ENCODE data around the gene C1orf105.
A peak's percentile ranks its signal among the peaks of the same experiment; 100 is the strongest.
"Not testable (repeated sequence)": the region's sequence is repeated elsewhere in the genome, so short reads cannot be mapped to it uniquely, and the experiment has no call there.

The C1orf105 gene

DNA sequence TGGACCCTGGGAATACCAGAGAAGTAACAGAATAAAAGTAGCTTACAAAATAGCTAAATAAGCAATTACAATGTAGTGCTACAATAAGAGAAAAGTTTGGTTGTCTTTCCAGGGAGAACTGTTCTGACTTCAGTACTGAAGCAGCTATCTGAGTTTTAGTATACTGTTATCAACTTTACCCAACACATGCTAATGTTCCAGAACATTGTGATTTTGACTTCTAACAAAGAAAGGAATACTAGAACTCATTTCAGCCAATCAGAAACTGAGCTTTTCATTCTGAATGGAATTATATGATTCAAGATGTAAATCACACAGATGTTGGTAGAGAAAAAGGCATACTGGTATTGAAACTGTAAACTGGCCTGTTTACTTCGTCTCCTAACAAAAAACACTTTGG is at the start of gene C1orf105:
C1orf105 (plus strand) TSS at position 301 of the 400 bp plus-strand sequence. CDS start 201 bp downstream, outside the sequence.
- no peak for DNase-seq (ENCODE audit: low spot score)

- DNase-seq (ENCODE audit: low spot score) = not testable (repeated sequence)
These were observed 48.8 kb upstream of the C1orf105 start for GRCh38 chr1:172371646-172372045.

- DNase-seq (ENCODE audit: low spot score) = no peak
These were observed 46.6 kb upstream of the C1orf105 start for GRCh38 chr1:172373864-172374263.

DNA sequence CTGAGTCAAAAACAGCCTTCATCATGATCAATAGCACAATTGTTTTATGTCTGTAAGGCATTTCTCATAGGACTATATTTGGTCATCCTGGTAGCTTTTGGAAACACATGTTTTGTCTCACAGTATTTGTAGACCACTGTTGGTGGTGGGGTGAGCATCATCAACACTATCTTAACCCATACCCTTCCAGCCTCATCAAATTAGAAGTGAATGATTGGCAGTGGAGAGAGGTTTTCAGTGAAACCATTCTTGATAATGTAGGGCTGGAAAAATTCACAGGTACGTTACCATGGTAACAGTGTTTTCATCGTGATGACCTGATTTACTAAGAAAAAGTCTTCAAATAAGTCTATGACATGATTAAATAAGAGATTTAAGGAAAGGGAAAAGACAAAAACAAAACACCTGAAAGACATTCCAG is 45.3 kb upstream of the C1orf105 start:
- no peak for DNase-seq (ENCODE audit: low spot score)

DNA sequence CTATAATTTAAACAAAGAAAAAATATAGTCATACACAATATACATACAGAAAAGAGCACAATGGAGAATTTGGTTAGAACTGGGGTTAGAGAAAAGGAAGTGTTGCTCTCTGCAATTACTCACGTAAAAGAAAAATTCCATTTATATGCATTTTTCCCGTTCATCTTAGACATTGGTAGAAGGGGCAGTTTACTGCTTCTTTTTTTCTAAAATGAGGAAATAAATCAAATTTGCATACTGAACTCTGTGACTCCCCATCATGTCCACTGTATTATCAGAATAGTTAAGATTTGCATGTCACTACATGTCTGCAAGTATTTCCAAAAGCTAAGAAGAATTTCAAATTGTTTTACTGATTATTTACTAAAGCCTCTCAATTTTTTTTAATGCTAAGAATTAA is 44.1 kb upstream of the C1orf105 start:
- DNase-seq (ENCODE audit: low spot score) = no peak

DNA sequence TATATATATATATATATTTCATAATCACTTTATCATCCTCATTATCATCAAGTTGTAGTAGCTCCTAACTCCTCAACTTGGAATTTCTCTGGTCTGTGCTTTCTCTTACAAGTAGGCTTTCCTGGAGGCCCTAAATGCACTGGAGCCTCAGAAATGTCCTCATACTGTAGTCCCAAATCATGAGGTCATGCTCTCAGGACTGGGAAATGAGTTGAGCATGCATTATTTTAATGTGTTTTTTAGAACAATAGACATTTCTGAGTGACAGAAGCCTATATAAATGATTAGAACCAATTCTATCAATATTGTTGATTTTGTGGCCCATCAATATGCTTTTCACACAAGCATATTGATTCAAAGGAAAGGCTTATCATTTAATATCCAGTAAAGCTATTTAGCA is 42.9 kb upstream of the C1orf105 start:
- no peak for DNase-seq (ENCODE audit: low spot score)

DNA sequence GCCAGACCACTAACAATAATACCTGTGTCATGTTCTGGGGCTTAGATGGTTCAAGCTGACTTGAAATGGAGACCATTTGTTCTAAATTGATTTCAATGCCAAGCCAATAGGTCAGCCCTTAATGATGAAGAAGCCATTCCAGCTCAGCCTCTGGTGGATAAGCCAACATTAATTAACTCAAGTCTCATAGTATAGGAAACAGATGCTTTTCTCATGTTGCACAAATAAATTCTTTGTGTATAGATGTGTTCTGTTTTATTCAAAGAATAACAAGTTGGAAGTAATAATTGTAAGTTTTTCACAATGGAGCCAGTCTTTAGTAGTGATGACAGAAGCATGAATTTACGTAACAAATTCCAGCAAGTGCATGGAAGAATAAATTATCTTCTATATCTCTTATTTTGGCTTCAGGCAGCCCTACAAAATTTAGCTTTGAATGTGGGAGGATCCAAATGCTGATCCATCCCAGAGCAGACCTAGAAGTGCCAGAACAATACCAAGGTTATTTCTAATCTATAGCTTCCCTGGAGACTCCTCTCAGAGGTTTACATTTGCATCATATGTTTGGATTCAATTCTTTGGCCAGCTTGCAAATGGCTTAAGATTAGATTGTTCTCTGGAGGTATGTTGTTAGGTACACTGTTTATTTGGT is 42.2 kb upstream of the C1orf105 start:
- no peak for DNase-seq (ENCODE audit: low spot score)

GRCh38 chr1:172380441-172381244 is 39.8 kb upstream of the C1orf105 start:
- DNase-seq (ENCODE audit: low spot score) = peak; percentile 20

DNA sequence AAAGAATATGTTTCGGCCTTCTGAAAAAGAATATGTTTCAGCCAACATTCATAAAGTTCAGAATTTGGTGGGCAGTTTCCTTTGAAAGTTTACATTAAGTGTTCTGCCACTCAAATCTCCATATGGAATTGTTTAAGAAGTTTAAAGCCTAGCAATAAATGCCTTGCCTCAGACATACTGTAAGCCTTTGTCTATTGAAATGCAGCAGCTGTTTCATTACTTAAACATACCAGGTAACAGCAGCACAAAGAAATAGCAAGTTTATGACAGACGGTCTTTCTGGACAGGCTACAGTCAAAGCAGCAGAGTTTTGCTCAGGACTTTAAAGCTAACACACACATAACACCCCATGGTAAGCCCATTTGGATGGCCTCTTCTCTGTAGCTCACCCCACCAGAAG is 38.5 kb upstream of the C1orf105 start:
- DNase-seq (ENCODE audit: low spot score) = no peak

DNA sequence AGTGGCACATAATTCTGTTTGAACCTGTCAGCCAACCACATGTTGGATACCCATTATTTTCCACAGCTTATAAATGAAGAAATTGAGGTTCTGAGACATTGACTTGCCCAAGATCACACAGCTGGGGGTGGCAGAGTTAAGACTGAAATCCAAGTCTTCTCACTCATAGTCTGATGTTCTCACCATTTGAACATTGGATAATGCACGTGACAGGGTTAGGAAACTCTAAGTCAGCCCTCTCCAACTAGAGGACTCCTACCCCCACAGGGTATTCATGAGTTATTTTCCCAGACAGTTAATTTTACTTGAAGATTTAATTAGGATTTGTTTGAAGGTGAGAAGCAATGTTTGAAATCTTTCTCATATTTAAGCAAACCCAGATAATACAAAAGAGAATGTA is 38.1 kb upstream of the C1orf105 start:
- no peak for DNase-seq (ENCODE audit: low spot score)

- DNase-seq (ENCODE audit: low spot score) = no peak
These were observed 37.5 kb upstream of the C1orf105 start for GRCh38 chr1:172382990-172383389.

GRCh38 chr1:172383536-172383935 is 36.9 kb upstream of the C1orf105 start:
- DNase-seq (ENCODE audit: low spot score) = no peak

GRCh38 chr1:172384656-172385055 is 35.8 kb upstream of the C1orf105 start:
- DNase-seq (ENCODE audit: low spot score) = no peak

- no peak for DNase-seq (ENCODE audit: low spot score)
These were observed 34.4 kb upstream of the C1orf105 start for GRCh38 chr1:172386046-172386445.

DNA sequence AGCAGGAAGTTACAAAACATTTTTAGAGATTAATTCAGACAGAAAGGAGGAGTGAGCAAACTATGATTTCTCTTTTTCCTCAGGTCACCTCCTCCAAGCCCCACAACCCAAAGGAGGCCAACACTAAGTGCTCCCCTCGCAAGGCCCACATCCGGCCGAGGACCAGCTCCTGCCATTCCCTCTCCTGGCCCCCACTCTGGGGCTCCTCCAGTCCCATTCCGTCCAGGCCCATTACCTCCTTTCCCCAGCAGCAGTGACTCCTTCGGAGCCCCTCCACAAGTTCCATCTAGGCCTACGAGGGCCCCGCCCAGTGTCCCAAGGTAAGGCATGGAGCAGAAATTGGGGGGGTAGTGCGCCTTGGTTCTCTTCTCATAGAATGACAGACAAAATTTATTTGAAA is 32.0 kb upstream of the C1orf105 start:
- no peak for DNase-seq (ENCODE audit: low spot score)

DNA sequence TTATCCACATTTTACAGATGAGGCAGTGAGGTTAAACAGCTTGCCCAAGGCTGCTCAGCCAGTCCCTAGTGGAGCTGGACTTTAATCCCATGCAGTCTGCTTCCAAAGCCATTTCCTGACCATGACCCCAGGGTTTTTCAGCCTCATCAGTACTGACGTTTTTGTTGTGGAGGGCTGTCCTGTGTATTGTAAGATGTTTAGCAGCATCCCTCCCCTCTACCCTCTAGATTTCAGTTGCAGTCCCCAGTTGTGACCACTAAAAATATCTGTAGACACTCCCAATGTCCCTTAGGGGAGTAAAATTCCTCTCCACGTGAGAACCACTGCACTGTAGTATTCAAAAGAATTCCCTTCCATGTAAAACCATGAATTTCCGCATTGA is 30.2 kb upstream of the C1orf105 start:
- no peak for DNase-seq (ENCODE audit: low spot score)

DNA sequence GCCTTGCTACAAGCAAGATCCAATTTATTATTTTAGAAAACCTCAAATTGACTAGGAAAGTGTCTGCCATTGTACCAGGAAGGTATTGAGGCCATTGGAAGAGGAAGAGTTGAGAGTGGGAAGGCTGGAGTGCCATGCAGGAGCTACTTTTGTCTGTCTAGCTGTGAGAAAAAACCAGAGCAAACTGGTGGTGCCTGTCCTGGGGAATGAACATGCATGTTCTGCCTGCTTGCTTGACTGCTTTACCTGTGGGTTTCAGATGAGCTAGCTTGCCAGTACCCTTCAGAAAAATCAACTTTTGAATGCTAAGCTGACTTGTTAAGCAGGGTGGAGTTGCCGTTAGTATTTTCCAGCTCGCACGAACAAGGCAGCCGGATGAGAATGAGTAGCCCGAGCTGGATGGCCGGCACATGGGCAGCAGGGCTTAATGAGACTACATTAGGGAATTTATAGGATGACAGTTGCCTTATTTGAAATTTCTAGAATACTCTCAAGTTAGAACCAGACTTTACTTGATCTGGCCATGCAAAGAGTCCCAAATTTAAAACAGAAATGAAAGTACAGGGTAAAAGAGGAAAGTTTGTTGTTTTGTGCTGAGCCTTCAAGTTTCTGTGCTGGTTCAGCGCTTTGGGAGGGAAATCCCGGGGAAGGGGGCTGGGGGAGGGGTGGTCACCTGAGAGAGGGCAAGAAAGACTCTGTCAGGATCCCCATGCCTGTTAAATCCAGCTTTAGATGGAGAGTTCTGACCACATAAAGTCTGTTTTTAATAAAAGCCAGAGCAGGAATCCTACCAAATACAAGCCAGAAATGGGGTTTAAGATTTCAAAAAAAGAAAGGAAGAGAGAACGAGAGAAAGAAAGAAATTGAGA is 29.6 kb upstream of the C1orf105 start:
- DNase-seq (ENCODE audit: low spot score) = peak; percentile 57

- no peak for DNase-seq (ENCODE audit: low spot score)
These were observed 28.5 kb upstream of the C1orf105 start for GRCh38 chr1:172391976-172392375.

- peak; percentile 49 for DNase-seq (ENCODE audit: low spot score)
These were observed 27.1 kb upstream of the C1orf105 start for GRCh38 chr1:172393354-172393753.

DNA sequence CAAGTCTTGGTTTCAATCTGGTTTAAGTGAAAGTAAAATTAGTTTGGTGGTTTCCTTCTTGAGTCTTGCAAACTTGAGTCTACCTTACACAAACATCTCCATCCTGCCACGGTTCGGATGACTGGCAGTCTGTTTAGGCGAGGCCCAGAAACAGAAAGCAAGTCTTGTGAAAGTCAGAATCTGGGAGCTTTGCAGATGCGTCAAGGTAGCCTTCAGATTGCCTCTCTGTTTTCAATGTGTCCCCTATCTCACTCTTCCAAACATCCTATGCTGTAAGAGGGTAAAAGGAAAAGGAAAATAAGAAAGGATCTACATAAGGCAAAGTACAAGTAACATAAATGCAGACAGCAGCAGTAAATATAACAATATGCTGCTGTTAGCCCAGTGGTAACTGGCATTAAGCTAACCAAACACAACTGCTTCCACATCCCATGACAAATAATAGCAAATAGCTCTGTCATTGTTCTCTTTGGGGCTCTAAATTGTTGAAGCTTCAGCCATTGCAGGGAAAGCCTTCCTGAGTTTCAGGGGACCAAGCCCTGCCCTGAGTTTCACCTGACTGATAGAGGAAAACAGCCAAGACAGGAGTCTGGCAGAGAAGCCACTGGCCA is 26.2 kb upstream of the C1orf105 start:
- DNase-seq (ENCODE audit: low spot score) = peak; percentile 62

- no peak for DNase-seq (ENCODE audit: low spot score)
These were observed 25.7 kb upstream of the C1orf105 start for GRCh38 chr1:172394811-172395210.

DNA sequence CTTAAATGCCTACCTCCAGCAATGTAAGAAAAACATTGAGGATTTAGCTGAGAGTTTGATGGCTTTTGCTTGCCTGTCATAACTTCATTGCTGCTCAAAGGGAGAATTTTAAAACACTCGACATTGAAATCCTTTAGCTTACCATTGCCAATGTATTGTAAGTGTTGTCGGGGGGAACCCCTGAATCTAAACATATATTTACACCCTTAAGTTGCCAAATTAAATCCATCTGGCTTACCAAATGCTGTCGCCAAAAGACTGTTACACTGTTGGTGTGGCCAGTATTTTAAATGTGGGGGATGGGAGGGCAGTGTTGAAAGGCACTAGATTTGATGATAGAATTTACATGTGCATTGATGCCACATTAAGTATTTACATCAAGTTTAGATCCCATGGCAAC is 24.9 kb upstream of the C1orf105 start:
- no peak for DNase-seq (ENCODE audit: low spot score)

Data from germinal center (tissue), 1 donor.